HG03097 (cell line): ENCODE results near the gene SRL.

Experiments used
- ATAC-seq: cut with Tn5 transposase; IDR thresholded peaks from one replicate; pipeline ENCODE4 v1.9.1; 2021; ENCODE audit not compliant: unreplicated experiment, low FRiP score

Gene SRL

GRCh38 chr16:4241928-4242283 is at the start of gene SRL:
Gene SRL, minus strand, starts transcription at chr16:4242080. Its CDS starts 13 bp downstream, at chr16:4242067.
- ATAC-seq, result no peak

- no peak for ATAC-seq
Measured at GRCh38 chr16:4290236-4290830, 48.5 kb upstream of the SRL start.

GRCh38 chr16:4288148-4288921 is 46.5 kb upstream of the SRL start:
- ATAC-seq, result peak; percentile 60

- no peak for ATAC-seq
Measured at GRCh38 chr16:4285167-4285566, 43.3 kb upstream of the SRL start.

GRCh38 chr16:4283939-4284338 is 42.1 kb upstream of the SRL start:
- no peak for ATAC-seq

GRCh38 chr16:4283441-4283840 is 41.6 kb upstream of the SRL start:
- ATAC-seq, result no peak

GRCh38 chr16:4280625-4281024 is 38.7 kb upstream of the SRL start:
- no peak for ATAC-seq

GRCh38 chr16:4277987-4278513 is 36.2 kb upstream of the SRL start:
- no peak for ATAC-seq

GRCh38 chr16:4275861-4276260 is 34.0 kb upstream of the SRL start:
- ATAC-seq, result no peak

GRCh38 chr16:4273858-4274311 is 32.0 kb upstream of the SRL start:
- no peak for ATAC-seq

- ATAC-seq, result no peak
Measured at GRCh38 chr16:4272114-4272956, 30.5 kb upstream of the SRL start.

GRCh38 chr16:4271176-4272113 is 29.6 kb upstream of the SRL start:
- peak; percentile 54 for ATAC-seq

GRCh38 chr16:4270595-4270994 is 28.7 kb upstream of the SRL start:
- ATAC-seq, result no peak

- ATAC-seq, result no peak
Measured at GRCh38 chr16:4270091-4270490, 28.2 kb upstream of the SRL start.

- ATAC-seq, result no peak
Measured at GRCh38 chr16:4266372-4266771, 24.5 kb upstream of the SRL start.

- no peak for ATAC-seq
Measured at GRCh38 chr16:4265676-4266075, 23.8 kb upstream of the SRL start.

- no peak for ATAC-seq
Measured at GRCh38 chr16:4264546-4264945, 22.7 kb upstream of the SRL start.

GRCh38 chr16:4263504-4264436 is 21.9 kb upstream of the SRL start:
- no peak for ATAC-seq

- ATAC-seq, result no peak
Measured at GRCh38 chr16:4262303-4262835, 20.5 kb upstream of the SRL start.
